ENCODE measurements around the gene AGBL5.

DNA sequence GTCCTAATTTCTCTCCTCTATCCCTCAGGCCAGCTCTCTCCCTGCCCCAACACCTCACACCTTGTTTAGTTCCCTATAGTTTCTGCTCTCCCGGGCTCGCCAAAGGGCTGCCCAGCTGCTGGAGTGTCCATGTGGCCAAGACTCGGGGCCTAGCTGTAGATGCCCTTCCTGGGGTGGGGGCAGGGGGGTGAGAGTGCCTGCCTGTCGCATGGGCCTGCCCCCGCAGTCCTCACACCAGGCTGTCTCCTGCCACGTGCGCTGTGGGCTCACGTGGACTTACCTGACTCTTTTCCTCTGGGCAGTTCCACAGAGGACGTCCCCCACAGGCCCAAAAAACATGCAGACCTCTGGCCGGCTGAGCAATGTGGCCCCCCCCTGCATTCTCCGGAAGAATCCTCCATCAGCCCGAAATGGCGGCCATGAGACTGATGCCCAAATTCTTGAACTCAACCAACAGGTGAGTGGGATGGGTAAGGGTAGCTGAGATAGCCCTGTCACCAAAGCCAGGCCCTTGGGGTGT, 26.1 kb upstream of the AGBL5 start:
- TF ChIP-seq, protein P1, sequence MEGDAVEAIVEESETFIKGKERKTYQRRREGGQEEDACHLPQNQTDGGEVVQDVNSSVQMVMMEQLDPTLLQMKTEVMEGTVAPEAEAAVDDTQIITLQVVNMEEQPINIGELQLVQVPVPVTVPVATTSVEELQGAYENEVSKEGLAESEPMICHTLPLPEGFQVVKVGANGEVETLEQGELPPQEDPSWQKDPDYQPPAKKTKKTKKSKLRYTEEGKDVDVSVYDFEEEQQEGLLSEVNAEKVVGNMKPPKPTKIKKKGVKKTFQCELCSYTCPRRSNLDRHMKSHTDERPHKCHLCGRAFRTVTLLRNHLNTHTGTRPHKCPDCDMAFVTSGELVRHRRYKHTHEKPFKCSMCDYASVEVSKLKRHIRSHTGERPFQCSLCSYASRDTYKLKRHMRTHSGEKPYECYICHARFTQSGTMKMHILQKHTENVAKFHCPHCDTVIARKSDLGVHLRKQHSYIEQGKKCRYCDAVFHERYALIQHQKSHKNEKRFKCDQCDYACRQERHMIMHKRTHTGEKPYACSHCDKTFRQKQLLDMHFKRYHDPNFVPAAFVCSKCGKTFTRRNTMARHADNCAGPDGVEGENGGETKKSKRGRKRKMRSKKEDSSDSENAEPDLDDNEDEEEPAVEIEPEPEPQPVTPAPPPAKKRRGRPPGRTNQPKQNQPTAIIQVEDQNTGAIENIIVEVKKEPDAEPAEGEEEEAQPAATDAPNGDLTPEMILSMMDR (IDR thresholded peaks at IDR 0.05; ENCODE audit: low read length): no peak
- TF ChIP-seq EZH2 (optimal IDR thresholded peaks at IDR 0.05; ENCODE audit: low read depth, low read length): no peak

All from MM.1S (cell line).